ENCODE measurements around the gene TMEM198. TPM values are rescaled to one million over a fixed set of nuclear protein-coding genes. Genes with fewer than 3 reads are reported as not detected.

The TMEM198 gene
- total and polyA plus RNA-seq, 2 of the 4 experiments (the other 2 are of a cell fraction), result 0.18 to 2.2 TPM

DNA sequence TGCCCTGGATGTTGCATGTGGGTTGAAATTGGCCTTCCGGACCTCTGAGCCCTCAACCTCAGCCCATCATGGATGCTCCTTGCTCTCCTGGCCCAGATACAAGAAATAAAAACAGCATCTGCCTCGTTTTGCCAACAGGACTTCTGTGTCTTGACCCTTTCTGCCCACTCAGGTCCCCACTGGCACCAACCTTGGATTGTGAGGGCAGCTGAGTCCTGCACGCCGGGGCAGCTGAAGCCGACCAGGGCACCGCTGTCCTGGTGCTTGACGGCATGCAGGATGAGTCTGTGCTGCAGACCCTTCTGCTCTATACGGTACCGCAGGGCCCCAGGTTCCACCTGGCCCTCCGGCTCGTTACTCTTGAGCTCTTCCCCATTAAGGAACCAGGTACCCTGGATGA, 22.8 kb downstream of the TMEM198 start:
- Histone ChIP-seq H3K36me3 (ENCODE audit: control insufficient read depth, insufficient read depth, low read length) (peaks cover 26% of the 10 kb centered on the region), H3K18ac (ENCODE audit: low read depth, low read length) (no peak overlapping the region), H3K9ac (ENCODE audit: low read depth, low read length) (no peak overlapping the region), H3K4ac (ENCODE audit: low read depth, low read length) (no peak overlapping the region), H2AK9ac (replicated peaks; ENCODE audit: low read depth, low read length, poor library complexity) (peak overlapping the region; percentile 68), H2BK20ac (ENCODE audit: low read depth, low read length) (no peak overlapping the region), H4K91ac (ENCODE audit: insufficient read depth, low read depth, low read length) (no peak overlapping the region), H3K14ac (replicated peaks; ENCODE audit: low read depth, low read length) (no peak overlapping the region), H2BK15ac (ENCODE audit: low read depth, low read length) (no peak overlapping the region), H2BK120ac (ENCODE audit: low read depth, low read length) (no peak overlapping the region), H3K4me1 (ENCODE audit: control insufficient read depth, insufficient read depth, low read length) (peaks cover 6% of the 10 kb centered on the region), H3K9me1 (ENCODE audit: insufficient read depth, low read length) (peaks cover 6% of the 10 kb centered on the region; the same call in 1 of the 2 replicates), H4K5ac (ENCODE audit: low read depth, low read length) (no peak overlapping the region), H2AFZ (replicated peaks; ENCODE audit: low read length, poor library complexity) (no peak overlapping the region), H2BK5ac (ENCODE audit: low read depth, low read length, poor library complexity, severe bottlenecking) (no peak overlapping the region), H4K8ac (ENCODE audit: low read depth in 2 of 2, low read length in 2 of 2) (no peak overlapping the region), H3K9me3 (ENCODE audit: control insufficient read depth, insufficient read depth, low read length) (no peaks in the 10 kb centered on the region), H3K79me1 (ENCODE audit: low read depth in 1 of 2, low read length in 2 of 2) (peaks cover 9 to 18% of the 10 kb centered on the region in 2 experiments), H3K23ac (ENCODE audit: low read depth, low read length) (no peak overlapping the region), H3K27ac (ENCODE audit: insufficient read depth, low read length) (no peak overlapping the region), H4K20me1 (ENCODE audit: insufficient read depth, low read length) (peaks cover 8% of the 10 kb centered on the region; the same call in 1 of the 2 replicates), H3K56ac (ENCODE audit: extremely low read depth, insufficient read depth, low read length) (no peak overlapping the region), H3K4me3 (ENCODE audit: insufficient read depth, low read depth, low read length) (no peak overlapping the region), H2AK5ac (ENCODE audit: low read depth, low read length) (no peak overlapping the region), H3K27me3 (ENCODE audit: control insufficient read depth, insufficient read depth, low read length) (no peaks in the 10 kb centered on the region), H3K4me2 (ENCODE audit: low read depth, low read length) (no peak overlapping the region)
- CTCF ChIA-PET, result no interaction called here
- POLR2A ChIA-PET (ENCODE audit: unreplicated experiment), result no interaction called here
- DNase-seq, result no peak
- intact Hi-C loops (cut with micrococcal nuclease), result no loop called here
- no peak for ATAC-seq (ENCODE audit: low read depth)
- TF ChIP-seq RCOR1 (IDR thresholded peaks at IDR 0.05; ENCODE audit: insufficient replicate concordance, low read length), result no peak
- TF ChIP-seq MAZ (IDR thresholded peaks at IDR 0.05; ENCODE audit: borderline replicate concordance, low read depth, low read length), result no peak
- no peak for TF ChIP-seq CEBPB (IDR thresholded peaks at IDR 0.05; ENCODE audit: low read depth, low read length)
- TF ChIP-seq POLR2A (IDR thresholded peaks at IDR 0.05; ENCODE audit: low read depth, low read length), result no peak
- TF ChIP-seq SMC3 (IDR thresholded peaks at IDR 0.05; ENCODE audit: low read depth, low read length), result no peak
- TF ChIP-seq FOS (IDR thresholded peaks at IDR 0.05; ENCODE audit: low read depth, low read length), result no peak
- no peak for TF ChIP-seq MXI1 (IDR thresholded peaks at IDR 0.05; ENCODE audit: borderline replicate concordance, low read depth, low read length)
- TF ChIP-seq RAD21 (IDR thresholded peaks at IDR 0.05; ENCODE audit: low read length), result no peak
- TF ChIP-seq NFE2L2 (IDR thresholded peaks at IDR 0.05; ENCODE audit: low read depth, low read length), result no peak
- TF ChIP-seq RFX5 (IDR thresholded peaks at IDR 0.05; ENCODE audit: low read depth, low read length), result no peak
- dilution Hi-C loops (cut with HindIII; ENCODE audit: low sequenced_read_pairs, unreplicated experiment), result no loop called here
- in situ Hi-C loops (cut with MboI; ENCODE audit: low sequenced_read_pairs), result no loop called here
- WGBS, 2 experiments (ENCODE audit: extremely low coverage in 2 of 2, insufficient read length in 1 of 2), result 98% methylated on average over 7 of the region's 11 CpGs; no CpG with 5 or more reads in 1 of the 2 experiments
- BruUV-seq (replicated peaks), result no TSS peak

All from IMR-90 (cell line).